GM12874 (cell line): ENCODE results near the gene BRD9.

Experiments used
- CTCF ChIP-seq: IDR thresholded peaks from 2 replicates; pipeline ENCODE4 v1.5.1; 2011; ENCODE audit warnings: low read depth, mild to moderate bottlenecking, control low read depth, low read length, moderate library complexity; ENCODE audit not compliant: insufficient read depth

The BRD9 gene

GRCh38 chr5:865168-865521 is 27.5 kb downstream of the BRD9 start:
- no peak for TF ChIP-seq CTCF

GRCh38 chr5:864492-865167 is 28.0 kb downstream of the BRD9 start:
- no peak for TF ChIP-seq CTCF

GRCh38 chr5:863244-863805 is 29.3 kb downstream of the BRD9 start:
- TF ChIP-seq CTCF: no peak

GRCh38 chr5:862367-863243 is 30.0 kb downstream of the BRD9 start:
- no peak for TF ChIP-seq CTCF

GRCh38 chr5:861442-862366 is 30.9 kb downstream of the BRD9 start:
- no peak for TF ChIP-seq CTCF

- no peak for TF ChIP-seq CTCF
Measured at GRCh38 chr5:860506-861150, 32.0 kb downstream of the BRD9 start.
